Heart left ventricle (tissue), 16 donors: ENCODE results near the gene DNAH14. TPM values are rescaled to one million over a fixed set of nuclear protein-coding genes. Genes with fewer than 3 reads are reported as not detected.
"Not testable (repeated sequence)": the region's sequence is repeated elsewhere in the genome, so short reads cannot be mapped to it uniquely, and the experiment has no call there.

Source experiments
- ATAC-seq, 4 donors: fragments of 200-7000 bp; cut with Tn5 transposase; one replicate each; pipeline ENCODE4 v1.9.1; 2020 to 2022; ENCODE audit warnings: moderate library complexity in 4 of 4, mild to moderate bottlenecking in 3 of 4, moderate number of reproducible peaks in 1 of 4
- DNase-seq, 5 donors: peaks; one replicate each; pipeline ENCODE4 v3.0.0-alpha.2; 2020
- H3K27ac ChIP-seq, 12 donors: fragments of 200-600 bp; sonication (generic) in 4 of 12; one replicate each; pipeline versions ENCODE4 v1.5.0 to v1.8.0; 2016 to 2022; ENCODE audit warnings: mild to moderate bottlenecking in 2 of 12
- H3K27me3 ChIP-seq, 9 donors: fragments of 200-600 bp; sonication (generic) in 2 of 9; one replicate each; pipeline versions ENCODE4 v1.5.1 to v1.8.0; 2016 to 2022; ENCODE audit warnings: mild to moderate bottlenecking in 3 of 9
- H3K36me3 ChIP-seq, 9 donors: fragments of 200-600 bp; sonication (generic) in 2 of 9; one replicate each; pipeline versions ENCODE4 v1.5.0 to v1.8.0; 2018 to 2022; ENCODE audit warnings: mild to moderate bottlenecking in 2 of 9
- H3K4me1 ChIP-seq, 12 donors: fragments of 200-600 bp; sonication (generic) in 4 of 12; one replicate each; pipeline versions ENCODE4 v1.5.0 to v1.8.0; 2016 to 2022; ENCODE audit warnings: mild to moderate bottlenecking in 3 of 12
- H3K4me3 ChIP-seq, 12 donors: fragments of 200-600 bp; sonication (generic) in 4 of 12; one replicate each; pipeline versions ENCODE4 v1.5.0 to v1.8.0; 2017 to 2022; ENCODE audit warnings: mild to moderate bottlenecking in 9 of 12, moderate library complexity in 4 of 12
- H3K9me3 ChIP-seq, 12 donors: fragments of 200-600 bp; sonication (generic) in 4 of 12; one replicate each; pipeline versions ENCODE4 v1.5.0 to v1.8.0; 2016 to 2022; ENCODE audit warnings: mild to moderate bottlenecking in 1 of 12
- CTCF ChIP-seq, 12 donors: fragments of 200-600 bp; sonication (generic) in 4 of 12; IDR thresholded peaks; one replicate each; pipeline versions ENCODE4 v1.5.0 to v1.8.0; 2018 to 2022; ENCODE audit warnings: antibody characterized with exemption in 12 of 12, mild to moderate bottlenecking in 5 of 12
- POLR2A ChIP-seq, 2 donors: fragments of 450-650 bp; IDR thresholded peaks; one replicate each; pipeline ENCODE4 v1.6.1; 2017; ENCODE audit warnings: antibody characterized with exemption in 2 of 2, mild to moderate bottlenecking in 2 of 2, moderate library complexity in 2 of 2
- WGBS, 4 donors: extraction: QIAGEN DNeasy Blood & Tissue Kit in 2 of 4; methylation state at CpG; one replicate each; pipeline versions ENCODE4 v1.1.5 to v1.1.7; 2013 to 2018; 5-methylcytosine and 5-hydroxymethylcytosine counted together
- intact Hi-C, 10 donors: fragments of 100-400 bp; cut with DNase I; formaldehyde crosslinking; loops; one replicate each; pipeline versions ENCODE4 v1.11.1 to v1.14.2; 2022
- polyA plus RNA-seq, 2 donors: library from polyadenylated mRNA; stranded (reverse); fragments of 200-250 nt; gene quantifications; one replicate each; pipeline ENCODE4 v1.2.3, GENCODE V29; 2013
- total RNA-seq, 9 donors: library from RNA; depleted of rRNA in 2 of 9; stranded (reverse); fragments of >200 nt in 2 of 9; fragmentation: NEBNext Ultra II Directional in 3 of 9; extraction: Animal tissue kit (Norgen Biotek cat#: 25700) in 3 of 9; gene quantifications; one replicate each; pipeline versions ENCODE4 v1.1.0 to v1.2.4, GENCODE V29; 2016 to 2023
- donor health status: ischemic (EF 13 %, LVEDD 7.1; RV severe dilation, severe dysfunction).
- donor health status: healthy with polysubstance abuse.
- donor health status: DM: no; HTN: yes; CAD: no.
- donor health status: DM: no; HTN: no; CAD: no.
- donor health status: ischemic (EF 25% LVEDD 6.9; RV normal size, moderate dysfunction).
- donor health status: ischemic (EF 25% LVEDD 5.7; RV mildly dilated, moderate dysfunction).
- donor health status: healthy.
- donor health status: DM: yes; HTN: yes; CAD: no.
- donor health status: ischemic (EF 35%, LVEDD 5.7; RV mildly dilated, moderate dysfunction).
- donor health status: nonischemic (EF 11% LVEDD 7.7; RV severe dilation, severe dysfunction).
- donor health status: DM: yes; HTN: yes; CAD: no.
- donor health status: PGD.
- donor health status: ischemic (EF 29% LVEDD 5.4; RV normal size, mild dysfunction).
- donor health status: nonischemic (EF 23%, LVEDD 6.1; RV moderate dilation, normal function).

DNAH14 gene
- total and polyA plus RNA-seq, 11 donors = 0.24 to 6.8 (median 2.8) TPM

DNA sequence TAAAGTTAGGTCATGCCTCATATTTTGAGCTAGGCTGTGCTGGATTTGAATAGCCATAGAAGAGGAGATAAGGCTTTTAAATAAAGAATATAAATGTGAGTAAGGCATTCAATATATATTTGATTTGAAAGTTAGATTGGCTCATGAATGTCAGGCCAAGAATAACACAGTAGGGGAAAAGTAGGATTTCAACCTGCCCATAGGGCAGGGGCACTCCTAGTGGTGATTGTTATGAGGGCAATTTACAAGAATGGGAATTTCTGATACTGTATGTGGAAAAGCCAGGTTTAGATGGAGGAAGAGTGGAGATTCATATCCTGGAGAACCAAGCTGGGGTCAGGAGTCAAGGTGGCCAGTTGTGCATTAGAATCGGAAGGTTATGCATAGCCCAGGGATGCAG is 74.9 kb downstream of the DNAH14 start:
- Histone ChIP-seq H3K27me3 (no peaks in the 10 kb centered on the region), H3K4me3 (no peak overlapping the region), H3K4me1 (no peaks in the 10 kb centered on the region), H3K9me3 (peaks cover 0 to 45% (median 12%) of the 10 kb centered on the region in 12 donors), H3K27ac (no peak overlapping the region), H3K36me3 (no peaks in the 10 kb centered on the region)
- WGBS, 4 donors = 95 to 100% (median 97%) methylated on average over 1 of the region's 1 CpG
- DNase-seq (no peak), ATAC-seq (no peak)
- intact Hi-C loops = no loop called here
- TF ChIP-seq POLR2A (IDR thresholded peaks at IDR 0.05) (no peak), CTCF (IDR thresholded peaks at IDR 0.05) (no peak)

DNA sequence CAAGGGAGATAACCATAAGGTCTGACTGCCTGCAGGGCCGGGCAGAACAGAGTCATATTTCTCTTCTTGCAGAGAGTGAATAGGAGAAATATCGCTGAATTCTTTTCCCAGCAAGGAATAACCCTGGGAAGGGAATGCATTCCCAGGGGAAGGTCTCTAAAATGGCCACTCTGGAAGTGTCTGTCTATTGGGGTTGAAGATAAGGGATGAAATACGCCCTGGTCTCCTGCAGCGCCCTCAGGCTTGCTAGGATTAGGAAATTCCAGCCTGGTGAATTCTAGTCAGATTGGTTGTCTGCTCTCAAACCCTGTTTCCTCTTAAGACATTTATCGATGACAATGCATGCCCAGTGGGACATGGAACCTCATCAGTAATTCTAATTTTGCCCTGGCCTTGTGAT is 76.9 kb downstream of the DNAH14 start:
- intact Hi-C loops = not testable (repeated sequence)
- WGBS, 4 donors = 87 to 92% (median 90%) methylated on average over 5 of the region's 5 CpGs

GRCh38 chr1:225008050-225008449 is 78.6 kb downstream of the DNAH14 start:
- ATAC-seq, intact Hi-C loops, H3K27me3 ChIP-seq, H3K4me1 ChIP-seq, DNase-seq, H3K36me3 ChIP-seq, H3K27ac ChIP-seq, H3K4me3 ChIP-seq: not testable (repeated sequence)
- 96 to 98% (median 97%) methylated on average over 5 of the region's 5 CpGs for WGBS, 4 donors
- H3K9me3 ChIP-seq = peaks cover 0 to 44% (median 12%) of the 10 kb centered on the region in 12 donors

More for the DNA sequence above, 76.9 kb downstream of the DNAH14 start:
- not testable (repeated sequence) for H3K27ac ChIP-seq, ATAC-seq, DNase-seq, H3K4me1 ChIP-seq, H3K27me3 ChIP-seq, H3K36me3 ChIP-seq, H3K4me3 ChIP-seq
- peaks cover 0 to 44% (median 12%) of the 10 kb centered on the region in 12 donors for H3K9me3 ChIP-seq

- Histone ChIP-seq H3K27ac (no peak overlapping the region), H3K4me3 (no peak overlapping the region), H3K27me3 (no peaks in the 10 kb centered on the region), H3K36me3 (no peaks in the 10 kb centered on the region), H3K4me1 (no peaks in the 10 kb centered on the region), H3K9me3 (peaks cover 0 to 24% (median 0%) of the 10 kb centered on the region in 12 donors)
- DNase-seq (no peak), ATAC-seq (no peak)
- TF ChIP-seq CTCF (IDR thresholded peaks at IDR 0.05) (no peak), POLR2A (IDR thresholded peaks at IDR 0.05) (no peak)
- intact Hi-C loops = no loop called here
Measured at GRCh38 chr1:225021037-225021436, 91.6 kb downstream of the DNAH14 start.

DNA sequence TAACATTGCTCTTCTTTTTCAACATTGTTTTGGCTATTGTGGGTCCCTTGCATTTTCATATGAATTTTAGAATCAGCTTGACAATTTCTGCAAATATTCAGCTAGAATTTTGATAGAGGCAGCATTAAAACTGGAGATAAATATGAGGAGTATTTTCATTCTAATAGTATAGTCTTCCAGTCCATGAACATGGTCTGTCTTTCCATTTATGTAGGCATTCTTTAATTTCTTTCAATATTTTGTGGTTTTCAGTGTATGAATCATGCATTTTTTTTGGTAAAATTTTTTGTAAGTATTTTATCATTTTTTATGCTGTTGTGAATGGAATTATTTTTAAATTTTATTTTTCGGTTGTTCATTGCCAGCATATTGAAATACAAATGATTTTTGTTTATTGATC is 97.2 kb downstream of the DNAH14 start:
- H3K27ac ChIP-seq = no peak overlapping the region
- no peaks in the 10 kb centered on the region for H3K4me1 ChIP-seq
- WGBS, 4 donors = 73 to 80% (median 77%) methylated on average over 1 of the region's 1 CpG
- intact Hi-C loops = no loop called here
- DNase-seq (no peak), ATAC-seq (no peak)
- no peaks in the 10 kb centered on the region for H3K27me3 ChIP-seq
- H3K4me3 ChIP-seq = no peak overlapping the region
- no peaks in the 10 kb centered on the region for H3K36me3 ChIP-seq
- no peak for TF ChIP-seq POLR2A (IDR thresholded peaks at IDR 0.05)
- TF ChIP-seq CTCF (IDR thresholded peaks at IDR 0.05) = no peak
- peaks cover 0 to 28% (median 5%) of the 10 kb centered on the region in 12 donors for H3K9me3 ChIP-seq

GRCh38 chr1:225036441-225036840 is 107.0 kb downstream of the DNAH14 start:
- ATAC-seq, H3K4me3 ChIP-seq, H3K36me3 ChIP-seq, H3K27ac ChIP-seq, DNase-seq, H3K4me1 ChIP-seq, H3K27me3 ChIP-seq, H3K9me3 ChIP-seq, intact Hi-C loops: not testable (repeated sequence)
- 77 to 83% (median 81%) methylated on average over 1 of the region's 1 CpG for WGBS, 4 donors
